ENCODE data around the gene FOXN3. TPM values are rescaled to one million over a fixed set of nuclear protein-coding genes. Genes with fewer than 3 reads are reported as not detected.

The FOXN3 gene
- total RNA-seq, 1 experiment from 2014 or later: 125 TPM

- no peak for DNase-seq
- no peak overlapping the region for H3K4ac ChIP-seq (ENCODE audit: low read depth, low read length)
- H2BK5ac ChIP-seq (ENCODE audit: insufficient read length, low read length): no peak overlapping the region
- Mint-ChIP-seq H3K27ac (peak overlapping the region; percentile 42 to 80 (median 65); a peak in 5 of 7 replicates), H3K9me3 (peaks cover 0 to 13% of the 10 kb centered on the region in 2 experiments; a peak in 3 of 5 replicates), H3K36me3 (ENCODE audit: insufficient read depth in 1 of 3, low read depth in 3 of 3) (peaks cover 29 to 39% (median 38%) of the 10 kb centered on the region in 3 experiments), H3K4me1 (peaks cover 30 to 55% of the 10 kb centered on the region in 2 experiments), H3K4me3 (no peak overlapping the region; a peak in 1 of 5 replicates), H3K27me3 (ENCODE audit: low read depth) (no peaks in the 10 kb centered on the region)
- no peaks in the 10 kb centered on the region for H4K20me1 ChIP-seq (ENCODE audit: control insufficient read depth, insufficient read depth, insufficient read length)
- no peak overlapping the region for H2BK120ac ChIP-seq (ENCODE audit: low read depth, low read length, poor library complexity, severe bottlenecking)
- no peak overlapping the region for H3K18ac ChIP-seq (ENCODE audit: insufficient read length, low read depth, low read length)
- H3K56ac ChIP-seq (ENCODE audit: insufficient read length, low read depth, low read length): no peak overlapping the region
- H2AK5ac ChIP-seq (ENCODE audit: insufficient read length, low read length): no peak overlapping the region
- H2BK20ac ChIP-seq (ENCODE audit: low read depth, low read length, poor library complexity, severe bottlenecking): no peak overlapping the region
- H2AFZ ChIP-seq (ENCODE audit: low read length): no peak overlapping the region
- H2BK12ac ChIP-seq (ENCODE audit: insufficient read length, low read depth, low read length): no peak overlapping the region
- no peak overlapping the region for H3K9ac ChIP-seq (ENCODE audit: extremely low read depth, insufficient read length, low read length)
- H3K27me3 ChIP-seq (ENCODE audit: insufficient read depth, low read length): no peaks in the 10 kb centered on the region
- no peak overlapping the region for H2BK15ac ChIP-seq (ENCODE audit: low read depth, low read length)
- H3K14ac ChIP-seq (ENCODE audit: insufficient read depth, low read length): no peak overlapping the region
- no peak overlapping the region for H4K8ac ChIP-seq (replicated peaks; ENCODE audit: insufficient read length, low read depth, low read length)
- H3K9me3 ChIP-seq (ENCODE audit: control insufficient read depth, low read depth, low read length): no peaks in the 10 kb centered on the region
- H3K23me2 ChIP-seq (ENCODE audit: insufficient read length, low read depth, low read length, poor library complexity, severe bottlenecking): no peaks in the 10 kb centered on the region
- no CpG with 5 or more reads among the region's 14 CpGs for WGBS (ENCODE audit: extremely low coverage, insufficient read length, low lambda C conversion rate)
- no peak for TF ChIP-seq CTCF (conservative IDR thresholded peaks at IDR 0.05)
- no peak overlapping the region for H3T11ph ChIP-seq (ENCODE audit: low read length)
- H4K91ac ChIP-seq (ENCODE audit: insufficient read length, low read depth, low read length): no peak overlapping the region
- no peak overlapping the region for H3K27ac ChIP-seq (ENCODE audit: insufficient read length, low read depth, low read length)
- peaks cover 70% of the 10 kb centered on the region for H3K79me2 ChIP-seq (ENCODE audit: insufficient read depth, low read length)
- H4K5ac ChIP-seq (ENCODE audit: insufficient read length, low read depth, low read length): no peak overlapping the region
- H3K23ac ChIP-seq (ENCODE audit: insufficient read length, low read depth, low read length): no peak overlapping the region
- H3K79me1 ChIP-seq (ENCODE audit: insufficient read depth, low read depth, low read length, poor library complexity, severe bottlenecking): peaks cover 3% of the 10 kb centered on the region
- H3K4me1 ChIP-seq (ENCODE audit: insufficient read depth, low read length): peaks cover 2% of the 10 kb centered on the region; the same call in 1 of the 2 replicates
- no peak overlapping the region for H3K4me2 ChIP-seq (ENCODE audit: insufficient read depth, insufficient read length, low read length)
These were observed 33.9 kb downstream of the FOXN3 start for GRCh38 chr14:89382901-89383845.
